HG03060 (cell line): Measurements from ENCODE around the gene ATP1B2.
A peak's percentile ranks its signal among the peaks of the same experiment; 100 is the strongest.

Source experiments
- ATAC-seq: cut with Tn5 transposase; IDR thresholded peaks from one replicate; pipeline ENCODE4 v1.9.1; 2021; ENCODE audit warnings: low read depth, moderate number of reproducible peaks; ENCODE audit not compliant: unreplicated experiment

The ATP1B2 gene

GRCh38 chr17:7677388-7678067, 26.8 kb downstream of the ATP1B2 start:
- ATAC-seq = no peak

GRCh38 chr17:7684851-7685532, 34.3 kb downstream of the ATP1B2 start:
- no peak for ATAC-seq

- ATAC-seq = peak; percentile 42
These were observed 35.0 kb downstream of the ATP1B2 start for GRCh38 chr17:7685533-7686221.

GRCh38 chr17:7686222-7687071, 35.7 kb downstream of the ATP1B2 start:
- ATAC-seq = peak; percentile 29

- no peak for ATAC-seq
These were observed 36.6 kb downstream of the ATP1B2 start, which contains the start of gene TP53 for GRCh38 chr17:7687072-7687907. Gene TP53, minus strand, starts transcription at chr17:7687490. Its CDS starts 10,896 bp downstream, at chr17:7676594.

GRCh38 chr17:7687908-7688807, 37.4 kb downstream of the ATP1B2 start, which contains the start of gene WRAP53:
Gene WRAP53, plus strand, starts transcription at chr17:7688477. Its CDS starts 172 bp downstream, at chr17:7688649.
- peak; percentile 58 for ATAC-seq

GRCh38 chr17:7688808-7689316, 38.1 kb downstream of the ATP1B2 start:
- ATAC-seq = no peak

- no peak for ATAC-seq
These were observed 44.9 kb downstream of the ATP1B2 start for GRCh38 chr17:7695586-7695985.

GRCh38 chr17:7697828-7698588, 47.3 kb downstream of the ATP1B2 start:
- ATAC-seq = no peak

- ATAC-seq = no peak
These were observed 49.8 kb downstream of the ATP1B2 start for GRCh38 chr17:7700510-7700909.

GRCh38 chr17:7701681-7702080, 51.0 kb downstream of the ATP1B2 start:
- no peak for ATAC-seq

GRCh38 chr17:7702776-7703175, 52.0 kb downstream of the ATP1B2 start:
- ATAC-seq = no peak

- no peak for ATAC-seq
These were observed 53.1 kb downstream of the ATP1B2 start for GRCh38 chr17:7703584-7704479.

- no peak for ATAC-seq
These were observed 54.0 kb downstream of the ATP1B2 start, which contains the start of gene EFNB3 for GRCh38 chr17:7704601-7705268. Gene EFNB3, plus strand, starts transcription at chr17:7705202. Its CDS starts 397 bp downstream, at chr17:7705599.

GRCh38 chr17:7705269-7706255, 54.8 kb downstream of the ATP1B2 start:
- ATAC-seq = no peak
